Measurements from ENCODE around the gene CAB39L.
"Not testable (repeated sequence)": the region's sequence is repeated elsewhere in the genome, so short reads cannot be mapped to it uniquely, and the experiment has no call there.

CAB39L gene

GRCh38 chr13:49308921-49309408 lies 134.9 kb downstream of the CAB39L start:
- DNase-seq (ENCODE audit: low read depth in 2 of 2) = no peak

GRCh38 chr13:49308097-49308875 lies 135.6 kb downstream of the CAB39L start:
- DNase-seq (ENCODE audit: low read depth in 2 of 2) = no peak

GRCh38 chr13:49307365-49307764 lies 136.5 kb downstream of the CAB39L start:
- DNase-seq (ENCODE audit: low read depth in 2 of 2) = no peak

GRCh38 chr13:49305792-49306425 lies 138.0 kb downstream of the CAB39L start:
- DNase-seq (ENCODE audit: low read depth in 2 of 2) = no peak

GRCh38 chr13:49304763-49305700 lies 138.8 kb downstream of the CAB39L start:
- no peak for DNase-seq (ENCODE audit: low read depth in 2 of 2)

- no peak for DNase-seq (ENCODE audit: low read depth in 2 of 2)
These were observed 139.5 kb downstream of the CAB39L start for GRCh38 chr13:49304356-49304755.

- no peak for DNase-seq (ENCODE audit: low read depth in 2 of 2)
These were observed 140.2 kb downstream of the CAB39L start for GRCh38 chr13:49303533-49304252.

GRCh38 chr13:49302817-49303216 lies 141.0 kb downstream of the CAB39L start:
- DNase-seq (ENCODE audit: low read depth in 2 of 2) = no peak

GRCh38 chr13:49302222-49302621 lies 141.6 kb downstream of the CAB39L start:
- DNase-seq (ENCODE audit: low read depth in 2 of 2) = no peak

GRCh38 chr13:49300739-49301589 lies 142.9 kb downstream of the CAB39L start:
- DNase-seq (ENCODE audit: low read depth in 2 of 2) = peak; percentile 49 to 63

- DNase-seq (ENCODE audit: low read depth in 2 of 2) = no peak
These were observed 143.6 kb downstream of the CAB39L start for GRCh38 chr13:49300276-49300675.

GRCh38 chr13:49298903-49299605 lies 144.8 kb downstream of the CAB39L start:
- no peak for DNase-seq (ENCODE audit: low read depth in 2 of 2)

GRCh38 chr13:49298416-49298815 lies 145.4 kb downstream of the CAB39L start:
- DNase-seq (ENCODE audit: low read depth in 2 of 2) = no peak

- no peak for DNase-seq (ENCODE audit: low read depth in 2 of 2)
These were observed 146.5 kb downstream of the CAB39L start for GRCh38 chr13:49297338-49297737.

GRCh38 chr13:49296659-49297058 lies 147.2 kb downstream of the CAB39L start:
- no peak for DNase-seq (ENCODE audit: low read depth in 2 of 2)

GRCh38 chr13:49295244-49295643 lies 148.6 kb downstream of the CAB39L start:
- no peak for DNase-seq (ENCODE audit: low read depth in 2 of 2)

GRCh38 chr13:49294723-49295122 lies 149.1 kb downstream of the CAB39L start:
- not testable (repeated sequence) for DNase-seq (ENCODE audit: low read depth in 2 of 2)

- DNase-seq (ENCODE audit: low read depth in 2 of 2) = no peak
These were observed 150.9 kb downstream of the CAB39L start for GRCh38 chr13:49292742-49293486.

- DNase-seq (ENCODE audit: low read depth in 2 of 2) = no peak
These were observed 155.4 kb downstream of the CAB39L start for GRCh38 chr13:49288458-49288857.
